Stimulated activated CD8-positive, alpha-beta memory T cell treated with anti-CD3 and anti-CD28 coated beads, Interleukin-4, amount 100 ng/mL, for 4 hours (primary cell): ENCODE results near the gene FGB.

Experiments
- DNase-seq, 2 donors: peaks; one replicate each; pipeline ENCODE4 v3.0.0-alpha.2; 2020; ENCODE audit warnings: low read depth in 2 of 2, low spot score in 1 of 2

The FGB gene

GRCh38 chr4:154618708-154619315, 56.0 kb downstream of the FGB start:
- no peak for DNase-seq

GRCh38 chr4:154620111-154620510, 57.3 kb downstream of the FGB start:
- no peak for DNase-seq
